MCF 10A (cell line): ENCODE results near the gene TXN. TPM values are rescaled to one million over a fixed set of nuclear protein-coding genes. Genes with fewer than 3 reads are reported as not detected.
"Not testable (repeated sequence)": the region's sequence is repeated elsewhere in the genome, so short reads cannot be mapped to it uniquely, and the experiment has no call there.

Source experiments
- BruUV-seq: library from RNA; stranded (reverse); fragments of 400-500 nt; replicated peaks from 2 replicates; lab custom pipeline; 2021; lab: Mats Ljungman, UMichigan
- CTCF ChIA-PET: fragments of 300-600 bp; sonication (Branson Sonifier 250); formaldehyde crosslinking; extraction: SDS; loops from one replicate; lab custom pipeline; 2021; ENCODE audit warnings: antibody characterized with exemption, inconsistent platforms; lab: Yijun Ruan, JAX
- POLR2A ChIA-PET: fragments of 300-600, 350-650 bp; sonication (Branson Sonifier 250); formaldehyde crosslinking; extraction: SDS; loops from one replicate; lab custom pipeline; 2020; ENCODE audit warnings: antibody characterized with exemption, inconsistent platforms; lab: Yijun Ruan, JAX
- DNase-seq: peaks from one replicate; pipeline ENCODE4 v3.0.0-alpha.2; 2018; ENCODE audit not compliant: unreplicated experiment
- H3K27ac Mint-ChIP-seq: one replicate; pipeline ENCODE4 v1.8.0; 2022; ENCODE audit warnings: mild to moderate bottlenecking, low read depth, mixed read lengths; ENCODE audit not compliant: unreplicated experiment
- H3K27me3 Mint-ChIP-seq: one replicate; pipeline ENCODE4 v1.8.0; 2022; ENCODE audit warnings: mixed read lengths; ENCODE audit not compliant: insufficient read depth, unreplicated experiment
- H3K36me3 Mint-ChIP-seq: one replicate; pipeline ENCODE4 v1.8.0; 2022; ENCODE audit warnings: mild to moderate bottlenecking, moderate library complexity, mixed read lengths; ENCODE audit not compliant: insufficient read depth, unreplicated experiment
- H3K4me1 Mint-ChIP-seq: one replicate; pipeline ENCODE4 v1.8.0; 2022; ENCODE audit warnings: mixed read lengths; ENCODE audit not compliant: insufficient read depth, unreplicated experiment
- H3K4me3 Mint-ChIP-seq: one replicate; pipeline ENCODE4 v1.8.0; 2022; ENCODE audit warnings: mild to moderate bottlenecking, moderate library complexity, mixed read lengths; ENCODE audit not compliant: unreplicated experiment
- H3K9me3 Mint-ChIP-seq: one replicate; pipeline ENCODE4 v1.8.0; 2022; ENCODE audit warnings: mixed read lengths; ENCODE audit not compliant: unreplicated experiment
- CTCF ChIP-seq: fragments of 200-600 bp; IDR thresholded peaks from one replicate; pipeline ENCODE4 v1.8.0; 2022; ENCODE audit warnings: antibody characterized with exemption, mild to moderate bottlenecking; ENCODE audit not compliant: unreplicated experiment
- intact Hi-C: fragments of 100-400 bp; cut with micrococcal nuclease; formaldehyde crosslinking; loops from 2 replicates; pipeline ENCODE4 v1.14.1; 2022
- total RNA-seq: library from RNA; stranded (reverse); gene quantifications from 2 replicates; pipeline ENCODE4 v1.2.3, GENCODE V29; 2022

Gene TXN
- total RNA-seq, 1 experiment from 2014 or later, result 349 TPM

- no peaks in the 10 kb centered on the region for H3K36me3 Mint-ChIP-seq
- POLR2A ChIA-PET, result interaction anchor here (0.9 kb wide), 1 partner anchor 12 kb away, joined by 4 read pairs; no protein-coding TSS in a partner anchor
- no peak for DNase-seq
- no peak overlapping the region for H3K4me3 Mint-ChIP-seq
- H3K9me3 Mint-ChIP-seq, result no peaks in the 10 kb centered on the region
- CTCF ChIA-PET, result interaction anchor here (0.6 kb wide), 1 partner anchor 746 kb away, joined by 3 read pairs; no protein-coding TSS in a partner anchor
- TF ChIP-seq CTCF, result no peak
- no peaks in the 10 kb centered on the region for H3K4me1 Mint-ChIP-seq
- no peaks in the 10 kb centered on the region for H3K27me3 Mint-ChIP-seq
- intact Hi-C loops, result no loop called here
- BruUV-seq, result no TSS peak
- H3K27ac Mint-ChIP-seq, result no peak overlapping the region
These were observed 54.1 kb downstream of the TXN start for GRCh38 chr9:110202232-110202631.

GRCh38 chr9:110199643-110200042, 56.7 kb downstream of the TXN start:
- H3K27me3 Mint-ChIP-seq, result no peaks in the 10 kb centered on the region
- BruUV-seq, result no TSS peak
- no peaks in the 10 kb centered on the region for H3K36me3 Mint-ChIP-seq
- no peaks in the 10 kb centered on the region for H3K9me3 Mint-ChIP-seq
- no peaks in the 10 kb centered on the region for H3K4me1 Mint-ChIP-seq
- POLR2A ChIA-PET, result no interaction called here
- no peak overlapping the region for H3K4me3 Mint-ChIP-seq
- no peak for TF ChIP-seq CTCF
- intact Hi-C loops, result no loop called here
- no peak overlapping the region for H3K27ac Mint-ChIP-seq
- CTCF ChIA-PET, result interaction anchor here (0.6 to 1.2 kb wide), 2 partner anchors 18 to 48 kb away, joined by 3 read pairs; no protein-coding TSS in a partner anchor
- no peak for DNase-seq

- H3K9me3 Mint-ChIP-seq, result no peaks in the 10 kb centered on the region
- H3K4me3 Mint-ChIP-seq, result no peak overlapping the region
- intact Hi-C loops, result no loop called here
- H3K27ac Mint-ChIP-seq, result no peak overlapping the region
- H3K36me3 Mint-ChIP-seq, result no peaks in the 10 kb centered on the region
- ChIA-PET POLR2A (no interaction called here), CTCF (interaction anchor here (1.2 to 2.0 kb wide), 5 partner anchors 11 to 26 kb away, joined by 3 to 10 read pairs (median 5); no protein-coding TSS in a partner anchor)
- TF ChIP-seq CTCF, result no peak
- H3K4me1 Mint-ChIP-seq, result no peaks in the 10 kb centered on the region
- BruUV-seq, result no TSS peak
- H3K27me3 Mint-ChIP-seq, result no peaks in the 10 kb centered on the region
- no peak for DNase-seq
These were observed 58.0 kb downstream of the TXN start for GRCh38 chr9:110198357-110198756.

- POLR2A ChIA-PET, result no interaction called here
- no peaks in the 10 kb centered on the region for H3K9me3 Mint-ChIP-seq
- intact Hi-C loops, result no loop called here
- BruUV-seq, result no TSS peak
- H3K27ac Mint-ChIP-seq, result no peak overlapping the region
- no peak for DNase-seq
- CTCF ChIA-PET, result interaction anchor here (0.7 to 2.0 kb wide), 5 partner anchors 10 to 25 kb away, joined by 3 to 10 read pairs (median 6); no protein-coding TSS in a partner anchor
- H3K4me1 Mint-ChIP-seq, result no peaks in the 10 kb centered on the region
- no peak overlapping the region for H3K4me3 Mint-ChIP-seq
- no peaks in the 10 kb centered on the region for H3K27me3 Mint-ChIP-seq
- no peak for TF ChIP-seq CTCF
- no peaks in the 10 kb centered on the region for H3K36me3 Mint-ChIP-seq
These were observed 58.7 kb downstream of the TXN start for GRCh38 chr9:110197330-110198187.

GRCh38 chr9:110196084-110196499, 60.2 kb downstream of the TXN start:
- not testable (repeated sequence) for H3K36me3 Mint-ChIP-seq

More at GRCh38 chr9:110196084-110196499, 60.2 kb downstream of the TXN start:
- DNase-seq, H3K9me3 Mint-ChIP-seq, intact Hi-C loops, H3K4me3 Mint-ChIP-seq, H3K27me3 Mint-ChIP-seq, BruUV-seq, H3K27ac Mint-ChIP-seq, H3K4me1 Mint-ChIP-seq, POLR2A ChIA-PET: not testable (repeated sequence)
- CTCF ChIA-PET, result interaction anchor here (0.6 to 1.0 kb wide), 7 partner anchors 13 to 1102 kb away, joined by 3 to 7 read pairs (median 3); no protein-coding TSS in a partner anchor
